Activated CD4-positive, alpha-beta T cell treated with anti-CD3 and anti-CD28 coated beads for 48 hours (primary cell): ENCODE measurements around the gene JAK2.
"Not testable (repeated sequence)": the region's sequence is repeated elsewhere in the genome, so short reads cannot be mapped to it uniquely, and the experiment has no call there.

Source experiments
- DNase-seq: peaks from one replicate; pipeline ENCODE4 v3.0.0-alpha.2; 2020

JAK2 gene

GRCh38 chr9:4984621-4985385 is at the start of gene JAK2:
JAK2 (plus strand) TSS chr9:4985272; CDS start chr9:5021988, 36,716 bp downstream.
- peak; percentile 88 for DNase-seq

GRCh38 chr9:4936277-4936676 is 48.8 kb upstream of the JAK2 start:
- no peak for DNase-seq

- peak; percentile 20 for DNase-seq
These were observed 48.2 kb upstream of the JAK2 start for GRCh38 chr9:4936823-4937222.

- peak; percentile 13 for DNase-seq
These were observed 47.6 kb upstream of the JAK2 start for GRCh38 chr9:4937446-4937845.

- no peak for DNase-seq
These were observed 46.6 kb upstream of the JAK2 start for GRCh38 chr9:4938496-4938895.

GRCh38 chr9:4939118-4939561 is 45.9 kb upstream of the JAK2 start:
- peak; percentile 20 for DNase-seq

- not testable (repeated sequence) for DNase-seq
These were observed 42.9 kb upstream of the JAK2 start for GRCh38 chr9:4942042-4942691.

- no peak for DNase-seq
These were observed 41.7 kb upstream of the JAK2 start for GRCh38 chr9:4943346-4943745.

- peak; percentile 62 for DNase-seq
These were observed 40.5 kb upstream of the JAK2 start for GRCh38 chr9:4944431-4945211.

- no peak for DNase-seq
These were observed 38.1 kb upstream of the JAK2 start for GRCh38 chr9:4946937-4947336.

GRCh38 chr9:4955836-4956235 is 29.2 kb upstream of the JAK2 start:
- DNase-seq: no peak

- no peak for DNase-seq
These were observed 26.0 kb upstream of the JAK2 start for GRCh38 chr9:4959031-4959430.

- DNase-seq: no peak
These were observed 23.0 kb upstream of the JAK2 start for GRCh38 chr9:4962085-4962484.

GRCh38 chr9:4964540-4964939 is 20.5 kb upstream of the JAK2 start:
- DNase-seq: no peak

- no peak for DNase-seq
These were observed 19.8 kb upstream of the JAK2 start for GRCh38 chr9:4965174-4965821.

- no peak for DNase-seq
These were observed 17.5 kb upstream of the JAK2 start for GRCh38 chr9:4967523-4967922.

- DNase-seq: no peak
These were observed 15.9 kb upstream of the JAK2 start for GRCh38 chr9:4969130-4969529.

- peak; percentile 82 for DNase-seq
These were observed 14.0 kb upstream of the JAK2 start for GRCh38 chr9:4970970-4971641.

- DNase-seq: no peak
These were observed 11.8 kb upstream of the JAK2 start for GRCh38 chr9:4973246-4973645.

- no peak for DNase-seq
These were observed 11.2 kb upstream of the JAK2 start for GRCh38 chr9:4973902-4974301.

GRCh38 chr9:4979239-4979638 is 5.8 kb upstream of the JAK2 start:
- DNase-seq: no peak

- DNase-seq: no peak
These were observed 4.9 kb upstream of the JAK2 start for GRCh38 chr9:4980086-4980727.
